SK-N-SH (cell line): Measurements from ENCODE around the gene RASA3. TPM values are rescaled to one million over a fixed set of nuclear protein-coding genes. Genes with fewer than 3 reads are reported as not detected.

Experiments used
- CTCF ChIA-PET: fragments of 300-600, 350-600 bp; formaldehyde crosslinking; extraction: SDS; loops from one replicate; lab custom pipeline; 2021; lab: Yijun Ruan, JAX
- POLR2A ChIA-PET: fragments of 350-600 bp; sonication (Branson Sonifier 250); formaldehyde crosslinking; extraction: SDS; loops from one replicate; lab custom pipeline; 2020; ENCODE audit warnings: antibody characterized with exemption, inconsistent platforms; lab: Yijun Ruan, JAX
- DNase-seq: peaks from one replicate; pipeline ENCODE4 v3.0.0; 2012
- H2AFZ ChIP-seq: fragments of 200-600 bp; sonication (generic); 2 replicates; pipeline ENCODE4 v1.8.1; 2016; ENCODE audit warnings: antibody characterized with exemption, mild to moderate bottlenecking, low read depth
- H3F3A ChIP-seq: fragments of 200-600 bp; sonication (generic); replicated peaks from 2 replicates; pipeline ENCODE3; 2016; ENCODE audit warnings: antibody characterized with exemption, mild to moderate bottlenecking; ENCODE audit not compliant: insufficient read depth
- H3K27ac ChIP-seq, 2 experiments: fragments of 200-500 bp in 1 of 2; fragments of 200-600 bp in 1 of 2; sonication (Bioruptor generic) in 1 of 2; sonication (generic), shearing (Covaris generic) in 1 of 2; 2 replicates each; pipeline versions ENCODE4 v1.5.1 to v1.6.1; 2014 to 2016; ENCODE audit warnings: low read depth in 2 of 2, inconsistent platforms in 1 of 2, low read length in 1 of 2, mild to moderate bottlenecking in 1 of 2, mixed read lengths in 1 of 2
- H3K27me3 ChIP-seq: fragments of 200-600 bp; sonication (generic), shearing (Covaris generic); 2 replicates; pipeline ENCODE4 v1.6.1; 2016; ENCODE audit warnings: mixed run types; ENCODE audit not compliant: insufficient read depth
- H3K36me3 ChIP-seq, 2 experiments: fragments of 200-500 bp in 1 of 2; fragments of 200-600 bp in 1 of 2; sonication (Bioruptor generic) in 1 of 2; sonication (generic) in 1 of 2; replicated peaks in 1 of 2; 2 replicates each; pipeline versions ENCODE3 to v1.5.1; 2014 to 2016; ENCODE audit warnings: low read length in 1 of 2, mild to moderate bottlenecking in 1 of 2; ENCODE audit not compliant: insufficient read depth in 2 of 2, control insufficient read depth in 1 of 2
- H3K4me1 ChIP-seq, 2 experiments: fragments of 200-500 bp in 1 of 2; fragments of 200-600 bp in 1 of 2; sonication (Bioruptor generic) in 1 of 2; sonication (generic), shearing (Covaris generic) in 1 of 2; 2 replicates each; pipeline versions ENCODE4 v1.5.1 to v1.6.1; 2014 to 2016; ENCODE audit warnings: low read depth in 1 of 2, low read length in 1 of 2, mixed run types in 1 of 2; ENCODE audit not compliant: insufficient read depth in 2 of 2, control insufficient read depth in 1 of 2
- H3K4me2 ChIP-seq: fragments of 200-600 bp; sonication (generic), shearing (Covaris generic); 2 replicates; pipeline ENCODE4 v1.6.1; 2017; ENCODE audit warnings: mixed run types
- H3K4me3 ChIP-seq, 2 experiments: fragments of 200-500 bp in 1 of 2; fragments of 200-600 bp in 1 of 2; sonication (Bioruptor generic) in 1 of 2; sonication (generic), shearing (Covaris generic) in 1 of 2; 2 replicates each; pipeline versions ENCODE4 v1.5.1 to v1.8.1; 2014 to 2016; ENCODE audit warnings: low read depth in 2 of 2, inconsistent platforms in 1 of 2, low read length in 1 of 2, mild to moderate bottlenecking in 1 of 2, mixed read lengths in 1 of 2, moderate library complexity in 1 of 2
- H3K79me2 ChIP-seq: fragments of 200-600 bp; sonication (generic); 2 replicates; pipeline ENCODE4 v1.8.1; 2017; ENCODE audit warnings: mild to moderate bottlenecking; ENCODE audit not compliant: insufficient read depth
- H3K9ac ChIP-seq: fragments of 200-600 bp; sonication (generic); 2 replicates; pipeline ENCODE4 v1.6.1; 2017; ENCODE audit warnings: mixed run types
- H3K9me2 ChIP-seq: fragments of 200-600 bp; sonication (generic); 2 replicates; pipeline ENCODE4 v1.6.1; 2017; ENCODE audit warnings: mixed run types
- H3K9me3 ChIP-seq: fragments of 200-600 bp; sonication (generic); 2 replicates; pipeline ENCODE4 v1.6.1; 2017; ENCODE audit warnings: mixed run types, mild to moderate bottlenecking, moderate library complexity
- H4K20me1 ChIP-seq: fragments of 200-600 bp; sonication (generic); 2 replicates; pipeline ENCODE4 v1.6.1; 2017; ENCODE audit warnings: mild to moderate bottlenecking, mixed run types; ENCODE audit not compliant: insufficient read depth
- ELF1 ChIP-seq: IDR thresholded peaks from 2 replicates; pipeline ENCODE4 v1.4.0; 2012
- EP300 ChIP-seq, 2 experiments: IDR thresholded peaks; 2 replicates each; pipeline versions ENCODE4 v1.4.0 to v1.6.1; 2012; ENCODE audit warnings: borderline replicate concordance in 1 of 2, low read depth in 1 of 2, low read length in 1 of 2
- EZH2phosphoT487 ChIP-seq: fragments of 200-600 bp; sonication (generic); IDR thresholded peaks from 2 replicates; pipeline ENCODE4 v1.6.1; 2017; ENCODE audit warnings: low read depth, mixed run types, mild to moderate bottlenecking, antibody characterized with exemption, moderate library complexity, borderline replicate concordance
- FOSL2 ChIP-seq: IDR thresholded peaks from 2 replicates; pipeline ENCODE4 v1.4.0; 2012; ENCODE audit warnings: low read depth, mild to moderate bottlenecking, moderate library complexity, borderline replicate concordance
- FOXJ3 ChIP-seq: sonication (generic); formaldehyde crosslinking; IDR thresholded peaks from 2 replicates; pipeline ENCODE4 v1.5.1; 2020; ENCODE audit warnings: mild to moderate bottlenecking, missing genetic modification reagents
- GABPA ChIP-seq: IDR thresholded peaks from 2 replicates; pipeline ENCODE4 v1.4.0; 2012; ENCODE audit warnings: low read depth, mild to moderate bottlenecking
- POLR2AphosphoS5 ChIP-seq: IDR thresholded peaks from 2 replicates; pipeline ENCODE4 v1.6.1; 2012; ENCODE audit warnings: low read depth, low read length
- RCOR1 ChIP-seq: fragments of 150-350 bp; IDR thresholded peaks from 2 replicates; pipeline ENCODE4 v1.6.1; 2017; ENCODE audit warnings: antibody characterized with exemption, low read length
- RXRA ChIP-seq: IDR thresholded peaks from 2 replicates; pipeline ENCODE4 v1.4.0; 2012; ENCODE audit warnings: low read depth, mild to moderate bottlenecking, borderline replicate concordance
- SIN3A ChIP-seq: IDR thresholded peaks from 2 replicates; pipeline ENCODE4 v1.6.1; 2012; ENCODE audit warnings: low read depth, mild to moderate bottlenecking, low read length, moderate library complexity, borderline replicate concordance
- TEAD4 ChIP-seq: IDR thresholded peaks from 2 replicates; pipeline ENCODE4 v1.4.0; 2012; ENCODE audit warnings: mild to moderate bottlenecking, borderline replicate concordance; ENCODE audit not compliant: insufficient read depth
- YY1 ChIP-seq: IDR thresholded peaks from 2 replicates; pipeline ENCODE4 v1.4.0; 2012; ENCODE audit warnings: low read depth, mild to moderate bottlenecking
- WGBS: methylation state at CpG from one replicate; pipeline ENCODE4 v1.1.6; 2017; ENCODE audit warnings: low lambda C conversion rate; 5-methylcytosine and 5-hydroxymethylcytosine counted together
- polyA plus RNA-seq, 3 experiments: library from polyadenylated mRNA; depleted of rRNA; stranded (reverse); fragments of >200 nt; gene quantifications; 2 replicates each; pipeline ENCODE4 v1.2.3, GENCODE V29; 2012
- TF ChIP-seq, protein P1 (sequence below): fragments of 150-350 bp; IDR thresholded peaks from 2 replicates; pipeline ENCODE4 v1.6.1; 2016; ENCODE audit warnings: mild to moderate bottlenecking, low read depth, low read length
- TF ChIP-seq, protein P2 (sequence below): IDR thresholded peaks from 2 replicates; pipeline ENCODE4 v1.4.0; 2012; ENCODE audit warnings: low read depth, borderline replicate concordance
- TF ChIP-seq, protein P3 (sequence below): IDR thresholded peaks from 2 replicates; pipeline ENCODE4; 2012
- TF ChIP-seq, protein P4 (sequence below): fragments of 200-600 bp; sonication (generic); IDR thresholded peaks from 2 replicates; pipeline ENCODE4 v1.6.1; 2017; ENCODE audit warnings: antibody characterized with exemption, mild to moderate bottlenecking, moderate library complexity

The RASA3 gene
- polyA plus RNA-seq, 1 of the 3 experiments (the other 2 are of a cell fraction), result 25.1 TPM

DNA sequence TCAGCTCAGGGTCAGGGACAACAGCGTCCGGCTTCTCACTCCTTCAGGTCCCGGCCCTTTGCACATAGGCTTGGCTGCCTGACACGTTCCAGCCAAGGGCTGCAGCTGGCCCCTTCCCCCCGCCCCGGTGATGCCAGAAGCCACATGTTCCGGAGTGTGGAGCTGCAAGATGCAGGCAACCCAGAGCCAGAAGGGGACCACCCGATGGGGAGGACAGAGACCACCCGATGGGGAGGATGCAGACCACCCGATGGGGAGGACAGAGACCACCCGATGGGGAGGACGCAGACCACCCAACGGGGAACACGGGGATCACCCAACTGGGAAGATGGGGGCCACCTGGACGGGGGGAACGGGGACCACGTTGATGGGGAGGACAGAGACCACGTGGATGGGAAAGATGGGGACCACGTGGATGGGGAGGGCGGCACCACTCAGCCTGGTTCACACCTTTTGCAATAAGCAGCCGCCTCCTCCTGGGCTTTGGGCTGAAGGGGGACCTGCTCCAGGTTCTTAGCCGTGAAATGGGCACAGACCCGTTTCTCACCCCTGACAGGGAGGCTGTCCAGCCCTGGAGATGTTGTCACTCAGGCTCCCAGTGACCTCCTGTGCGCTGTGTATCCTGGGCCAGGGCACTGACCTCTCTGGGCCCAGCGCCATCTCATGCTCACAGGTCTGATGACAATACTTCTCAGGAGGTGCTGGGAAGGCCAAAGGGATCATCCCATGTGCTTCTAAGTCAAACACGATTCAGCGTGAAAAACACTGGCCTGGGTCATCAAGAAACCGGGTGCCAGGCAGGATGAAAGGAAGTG is 193.1 kb downstream of the RASA3 start:
- TF ChIP-seq GABPA (no peak), SIN3A (no peak), POLR2AphosphoS5 (no peak), ELF1 (no peak)
- TF ChIP-seq, protein P1, sequence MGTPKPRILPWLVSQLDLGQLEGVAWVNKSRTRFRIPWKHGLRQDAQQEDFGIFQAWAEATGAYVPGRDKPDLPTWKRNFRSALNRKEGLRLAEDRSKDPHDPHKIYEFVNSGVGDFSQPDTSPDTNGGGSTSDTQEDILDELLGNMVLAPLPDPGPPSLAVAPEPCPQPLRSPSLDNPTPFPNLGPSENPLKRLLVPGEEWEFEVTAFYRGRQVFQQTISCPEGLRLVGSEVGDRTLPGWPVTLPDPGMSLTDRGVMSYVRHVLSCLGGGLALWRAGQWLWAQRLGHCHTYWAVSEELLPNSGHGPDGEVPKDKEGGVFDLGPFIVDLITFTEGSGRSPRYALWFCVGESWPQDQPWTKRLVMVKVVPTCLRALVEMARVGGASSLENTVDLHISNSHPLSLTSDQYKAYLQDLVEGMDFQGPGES, result no peak
- TF ChIP-seq, protein P2, sequence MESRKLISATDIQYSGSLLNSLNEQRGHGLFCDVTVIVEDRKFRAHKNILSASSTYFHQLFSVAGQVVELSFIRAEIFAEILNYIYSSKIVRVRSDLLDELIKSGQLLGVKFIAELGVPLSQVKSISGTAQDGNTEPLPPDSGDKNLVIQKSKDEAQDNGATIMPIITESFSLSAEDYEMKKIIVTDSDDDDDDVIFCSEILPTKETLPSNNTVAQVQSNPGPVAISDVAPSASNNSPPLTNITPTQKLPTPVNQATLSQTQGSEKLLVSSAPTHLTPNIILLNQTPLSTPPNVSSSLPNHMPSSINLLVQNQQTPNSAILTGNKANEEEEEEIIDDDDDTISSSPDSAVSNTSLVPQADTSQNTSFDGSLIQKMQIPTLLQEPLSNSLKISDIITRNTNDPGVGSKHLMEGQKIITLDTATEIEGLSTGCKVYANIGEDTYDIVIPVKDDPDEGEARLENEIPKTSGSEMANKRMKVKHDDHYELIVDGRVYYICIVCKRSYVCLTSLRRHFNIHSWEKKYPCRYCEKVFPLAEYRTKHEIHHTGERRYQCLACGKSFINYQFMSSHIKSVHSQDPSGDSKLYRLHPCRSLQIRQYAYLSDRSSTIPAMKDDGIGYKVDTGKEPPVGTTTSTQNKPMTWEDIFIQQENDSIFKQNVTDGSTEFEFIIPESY, result no peak
- Histone ChIP-seq H3K9me3 (no peaks in the 10 kb centered on the region), H3K27me3 (no peaks in the 10 kb centered on the region), H3K36me3 (no peaks in the 10 kb centered on the region), H2AFZ (no peak overlapping the region), H4K20me1 (no peaks in the 10 kb centered on the region), H3K27ac (no peak overlapping the region), H3K4me2 (no peak overlapping the region), H3K79me2 (no peaks in the 10 kb centered on the region), H3F3A (no peaks in the 10 kb centered on the region), H3K9me2 (no peaks in the 10 kb centered on the region), H3K4me1 (peaks cover 0 to 24% of the 10 kb centered on the region in 2 experiments; a peak in 1 of 4 replicates), H3K4me3 (no peak overlapping the region), H3K9ac (no peak overlapping the region)
- ChIA-PET POLR2A (no interaction called here), CTCF (no interaction called here)
- 76% methylated on average over 17 of the region's 28 CpGs for WGBS
- DNase-seq, result peak; percentile 26

DNA sequence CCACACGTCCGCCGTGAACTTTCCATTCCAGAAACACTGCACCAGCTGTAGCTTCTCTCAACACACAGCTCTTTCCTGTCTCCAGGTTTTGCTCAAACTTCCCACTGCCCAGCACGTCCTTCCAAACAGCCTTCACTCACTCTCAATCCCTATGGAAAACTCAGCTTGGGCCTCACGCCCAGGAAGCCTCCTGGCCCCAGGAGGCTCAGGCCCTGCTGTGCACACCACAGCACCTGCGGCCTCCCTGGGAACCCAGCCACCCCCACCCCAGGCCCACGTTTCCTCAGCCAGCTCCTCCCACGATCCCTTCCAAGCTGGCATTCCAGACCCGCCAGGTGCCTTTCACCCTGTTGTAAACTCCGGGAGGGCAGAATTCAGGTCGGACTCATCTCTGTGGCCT is 193.7 kb downstream of the RASA3 start:
- H3K4me1 ChIP-seq, result peaks cover 0 to 24% of the 10 kb centered on the region in 2 experiments; a peak in 1 of 4 replicates
- no peaks in the 10 kb centered on the region for H3K9me3 ChIP-seq
- H3K4me3 ChIP-seq, result no peak overlapping the region
- ChIA-PET CTCF (no interaction called here), POLR2A (no interaction called here)
- no peak overlapping the region for H3K9ac ChIP-seq
- H3K4me2 ChIP-seq, result no peak overlapping the region
- H3K27ac ChIP-seq, result no peak overlapping the region
- peak; percentile 23 for DNase-seq
- no peaks in the 10 kb centered on the region for H3K79me2 ChIP-seq
- WGBS, result 92% methylated on average over 11 of the region's 11 CpGs
- H3F3A ChIP-seq, result no peaks in the 10 kb centered on the region
- no peak for TF ChIP-seq FOSL2
- TF ChIP-seq FOXJ3, result no peak
- TF ChIP-seq RXRA, result no peak
- TF ChIP-seq ELF1, result no peak
- TF ChIP-seq, protein P3, sequence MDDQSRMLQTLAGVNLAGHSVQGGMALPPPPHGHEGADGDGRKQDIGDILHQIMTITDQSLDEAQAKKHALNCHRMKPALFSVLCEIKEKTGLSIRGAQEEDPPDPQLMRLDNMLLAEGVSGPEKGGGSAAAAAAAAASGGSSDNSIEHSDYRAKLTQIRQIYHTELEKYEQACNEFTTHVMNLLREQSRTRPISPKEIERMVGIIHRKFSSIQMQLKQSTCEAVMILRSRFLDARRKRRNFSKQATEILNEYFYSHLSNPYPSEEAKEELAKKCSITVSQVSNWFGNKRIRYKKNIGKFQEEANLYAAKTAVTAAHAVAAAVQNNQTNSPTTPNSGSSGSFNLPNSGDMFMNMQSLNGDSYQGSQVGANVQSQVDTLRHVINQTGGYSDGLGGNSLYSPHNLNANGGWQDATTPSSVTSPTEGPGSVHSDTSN, result no peak
- TF ChIP-seq, protein P2, result no peak
- no peak for TF ChIP-seq POLR2AphosphoS5
- TF ChIP-seq, protein P4, sequence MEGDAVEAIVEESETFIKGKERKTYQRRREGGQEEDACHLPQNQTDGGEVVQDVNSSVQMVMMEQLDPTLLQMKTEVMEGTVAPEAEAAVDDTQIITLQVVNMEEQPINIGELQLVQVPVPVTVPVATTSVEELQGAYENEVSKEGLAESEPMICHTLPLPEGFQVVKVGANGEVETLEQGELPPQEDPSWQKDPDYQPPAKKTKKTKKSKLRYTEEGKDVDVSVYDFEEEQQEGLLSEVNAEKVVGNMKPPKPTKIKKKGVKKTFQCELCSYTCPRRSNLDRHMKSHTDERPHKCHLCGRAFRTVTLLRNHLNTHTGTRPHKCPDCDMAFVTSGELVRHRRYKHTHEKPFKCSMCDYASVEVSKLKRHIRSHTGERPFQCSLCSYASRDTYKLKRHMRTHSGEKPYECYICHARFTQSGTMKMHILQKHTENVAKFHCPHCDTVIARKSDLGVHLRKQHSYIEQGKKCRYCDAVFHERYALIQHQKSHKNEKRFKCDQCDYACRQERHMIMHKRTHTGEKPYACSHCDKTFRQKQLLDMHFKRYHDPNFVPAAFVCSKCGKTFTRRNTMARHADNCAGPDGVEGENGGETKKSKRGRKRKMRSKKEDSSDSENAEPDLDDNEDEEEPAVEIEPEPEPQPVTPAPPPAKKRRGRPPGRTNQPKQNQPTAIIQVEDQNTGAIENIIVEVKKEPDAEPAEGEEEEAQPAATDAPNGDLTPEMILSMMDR, result no peak
- no peak for TF ChIP-seq EP300 (IDR thresholded peaks at IDR 0.05; ENCODE audit: borderline replicate concordance in 1 of 2, low read depth in 1 of 2, low read length in 1 of 2)
- no peak for TF ChIP-seq TEAD4
- TF ChIP-seq RCOR1, result no peak
- no peak for TF ChIP-seq YY1
- TF ChIP-seq EZH2phosphoT487, result no peak
- no peaks in the 10 kb centered on the region for H3K36me3 ChIP-seq
- H3K27me3 ChIP-seq, result no peaks in the 10 kb centered on the region
- no peak overlapping the region for H2AFZ ChIP-seq
- no peaks in the 10 kb centered on the region for H3K9me2 ChIP-seq
- no peaks in the 10 kb centered on the region for H4K20me1 ChIP-seq
